ENCODE results near the gene TLR3. TPM values are rescaled to one million over a fixed set of nuclear protein-coding genes. Genes with fewer than 3 reads are reported as not detected.

TLR3 gene
- total and polyA plus RNA-seq, 2 of the 8 experiments (the other 6 are each of a cell fraction or from before 2014, with no cell fraction given), result 1.00 to 2.6 TPM

GRCh38 chr4:186131935-186132334 is 63.0 kb downstream of the TLR3 start (continued):
- TF ChIP-seq CBX8 (IDR thresholded peaks at IDR 0.05; ENCODE audit: borderline replicate concordance, low read depth, low read length), result no peak
- TF ChIP-seq FOSL1 (IDR thresholded peaks at IDR 0.05; ENCODE audit: insufficient read depth, low read depth, low read length), result no peak
